GM18507 (cell line): ENCODE data around the gene CCNL1.

Experiments
- DNase-seq: peaks from one replicate; pipeline ENCODE4 v3.0.0; 2011; ENCODE audit warnings: low read depth; ENCODE audit not compliant: insufficient read length; ENCODE audit errors: extremely low spot score
- FAIRE-seq: peaks from 2 replicates; lab custom pipeline; 2011; peaks lifted over from hg19 to GRCh38; lab: Jason Lieb, UNC

CCNL1 gene

GRCh38 chr3:157149136-157149696 lies 10.7 kb downstream of the CCNL1 start:
- DNase-seq (no peak), FAIRE-seq (no peak)

GRCh38 chr3:157148196-157148889 lies 11.6 kb downstream of the CCNL1 start:
- FAIRE-seq (no peak), DNase-seq (no peak)

- FAIRE-seq (no peak), DNase-seq (no peak)
Observed at GRCh38 chr3:157147099-157147803, 12.7 kb downstream of the CCNL1 start.

DNA sequence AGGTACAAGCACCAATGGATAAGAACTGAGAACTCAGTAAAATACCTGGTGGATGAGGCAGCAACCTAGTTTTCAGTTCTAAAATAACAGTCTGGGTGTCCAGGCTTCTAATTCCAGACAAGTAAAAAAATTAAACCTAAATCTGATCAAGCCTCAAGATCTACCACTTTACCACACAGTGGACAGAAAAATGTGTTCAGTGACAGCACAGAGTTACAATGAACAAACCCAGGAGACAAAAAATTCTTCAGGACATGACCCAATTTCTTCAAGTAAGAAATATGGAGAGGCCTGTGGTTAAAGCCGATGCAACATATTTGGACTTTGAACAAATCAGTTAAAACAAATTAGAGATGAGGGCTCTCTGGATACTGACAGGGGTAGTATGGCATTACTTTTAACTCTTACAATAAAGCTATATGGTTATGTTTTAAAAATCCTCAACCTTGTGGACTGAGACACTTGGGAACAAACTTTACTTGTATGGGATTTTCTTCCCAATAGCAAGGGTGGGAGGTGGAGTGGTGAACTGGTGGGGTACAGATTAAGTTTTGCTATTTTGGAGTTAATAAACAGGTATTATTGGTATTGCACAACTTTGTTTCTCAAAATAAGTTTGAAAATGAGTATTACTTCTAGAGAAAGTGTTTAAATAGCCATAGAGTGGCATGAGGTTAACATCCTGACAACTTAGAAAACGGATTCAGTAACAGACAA lies 14.2 kb downstream of the CCNL1 start:
- no peak for FAIRE-seq

GRCh38 chr3:157142315-157142714 lies 17.6 kb downstream of the CCNL1 start:
- FAIRE-seq (no peak), DNase-seq (no peak)

More for the DNA sequence above, 14.2 kb downstream of the CCNL1 start:
- no peak for DNase-seq

GRCh38 chr3:157139938-157140534 lies 19.9 kb downstream of the CCNL1 start:
- DNase-seq (no peak), FAIRE-seq (no peak)

GRCh38 chr3:157136647-157137387 lies 23.1 kb downstream of the CCNL1 start:
- no peak for DNase-seq
- FAIRE-seq = no peak

- no peak for FAIRE-seq
Observed at GRCh38 chr3:157135671-157136396, 24.1 kb downstream of the CCNL1 start.

GRCh38 chr3:157134620-157135191 lies 25.2 kb downstream of the CCNL1 start:
- FAIRE-seq (no peak), DNase-seq (no peak)

More at GRCh38 chr3:157135671-157136396, 24.1 kb downstream of the CCNL1 start:
- no peak for DNase-seq

DNA sequence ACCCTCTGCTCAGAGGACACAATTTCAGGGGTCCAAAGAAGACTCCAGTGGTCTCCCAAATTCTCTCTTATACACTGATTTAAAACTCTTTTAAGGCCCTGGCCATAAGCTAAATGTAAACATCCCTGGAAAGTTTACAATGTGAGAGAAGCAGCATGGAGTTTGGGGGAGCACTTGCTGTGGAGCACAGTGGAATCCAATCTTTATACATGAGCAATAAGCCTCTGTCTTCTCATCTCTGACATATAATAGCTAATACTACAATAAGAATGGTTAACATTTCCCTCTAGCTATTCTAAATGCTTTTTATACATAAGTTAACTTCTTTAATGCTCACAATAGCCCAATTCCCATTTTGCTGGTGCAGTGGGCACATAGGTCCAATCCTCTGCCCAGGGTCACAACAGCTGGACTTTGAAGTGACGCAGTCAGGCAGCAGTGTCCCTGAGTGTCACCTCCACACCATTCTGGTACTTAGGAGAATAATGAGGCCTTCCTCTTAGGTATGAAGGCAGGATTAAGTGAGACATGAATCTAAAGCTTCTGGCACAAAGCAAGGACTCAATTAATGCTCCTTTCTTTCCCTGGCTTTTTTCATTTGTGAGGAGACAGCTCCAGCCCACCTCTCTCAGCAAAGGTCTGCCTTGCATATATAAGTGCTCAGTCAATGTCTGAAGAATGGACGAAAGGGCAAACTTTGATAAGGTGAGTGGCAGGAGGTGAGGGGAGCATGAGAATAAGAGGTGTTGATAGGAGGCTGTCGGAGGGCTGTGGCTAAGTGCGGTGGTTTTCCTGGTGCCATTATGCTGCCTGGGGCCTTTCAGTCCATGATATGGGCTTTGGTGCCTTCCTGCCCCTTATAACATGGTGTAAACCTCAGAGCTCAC lies 26.3 kb downstream of the CCNL1 start:
- DNase-seq = no peak
- FAIRE-seq = no peak

- no peak for FAIRE-seq
Observed at GRCh38 chr3:157132936-157133335, 27.0 kb downstream of the CCNL1 start.

GRCh38 chr3:157132341-157132740 lies 27.6 kb downstream of the CCNL1 start:
- DNase-seq = no peak

More at GRCh38 chr3:157132936-157133335, 27.0 kb downstream of the CCNL1 start:
- no peak for DNase-seq

DNA sequence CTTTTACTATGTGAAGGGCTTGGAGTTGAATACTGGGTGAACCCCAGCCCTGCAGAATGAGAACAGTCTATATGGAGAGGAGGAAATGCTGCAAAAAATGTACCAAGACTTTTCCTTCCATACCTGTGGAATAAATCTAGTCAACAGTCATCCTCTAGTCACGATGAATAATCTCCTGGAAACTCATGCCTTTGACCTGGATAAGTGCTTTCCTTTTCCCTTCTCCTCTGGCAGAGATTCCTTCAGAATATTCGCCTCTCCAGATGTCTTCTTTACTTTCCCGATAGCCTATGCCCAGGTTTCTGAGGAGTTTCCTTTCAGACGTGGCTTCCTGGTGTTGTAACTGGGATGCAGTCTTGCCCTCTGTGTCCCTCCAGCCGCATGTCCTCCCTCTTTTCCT lies 28.1 kb downstream of the CCNL1 start:
- no peak for DNase-seq
- no peak for FAIRE-seq

More at GRCh38 chr3:157132341-157132740, 27.6 kb downstream of the CCNL1 start:
- no peak for FAIRE-seq

- no peak for DNase-seq
- FAIRE-seq = no peak
Observed at GRCh38 chr3:157130467-157131251, 29.3 kb downstream of the CCNL1 start.

DNA sequence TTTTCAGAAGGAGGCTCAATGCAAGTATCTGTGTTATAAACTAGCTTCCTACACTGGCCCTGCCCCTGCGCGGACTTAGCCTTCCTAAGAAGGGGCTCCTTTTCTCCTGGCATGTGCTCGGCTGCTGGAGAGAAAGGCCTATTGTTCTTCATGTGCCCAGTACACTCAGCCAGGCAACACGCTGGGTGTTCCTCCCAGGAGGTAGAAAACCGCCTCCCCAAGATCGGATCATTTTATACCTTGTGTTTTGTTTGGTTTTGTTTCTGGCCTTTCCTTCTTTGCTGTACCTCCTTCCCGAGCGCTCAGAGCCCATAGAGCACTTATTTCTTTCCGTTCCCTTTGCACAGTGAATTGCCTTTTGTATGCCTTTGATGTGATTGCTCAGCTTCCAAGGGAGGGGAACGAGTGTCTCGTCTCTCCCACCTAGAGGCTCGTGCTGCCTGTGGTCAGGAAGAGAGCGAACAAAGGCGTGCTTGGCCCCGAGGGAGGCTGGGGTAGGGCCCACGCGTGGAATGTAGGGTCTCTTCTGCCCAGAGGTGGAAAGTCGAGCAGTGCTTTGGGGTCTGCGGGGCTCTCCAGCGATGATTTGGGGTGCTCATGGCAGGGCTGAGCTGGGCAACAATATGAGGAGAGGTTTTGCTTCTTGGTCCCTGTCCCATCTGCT lies 30.0 kb downstream of the CCNL1 start:
- FAIRE-seq (no peak), DNase-seq (no peak)
